Embryonic facial prominence (tissue), 1 donor: ENCODE results near the gene NR2F1-AS1.
"Not testable (repeated sequence)": the region's sequence is repeated elsewhere in the genome, so short reads cannot be mapped to it uniquely, and the experiment has no call there.

Experiments used
- DNase-seq: peaks from one replicate; pipeline ENCODE4 v3.0.0-alpha.2; 2016; ENCODE audit errors: extremely low spot score

The NR2F1-AS1 gene

DNA sequence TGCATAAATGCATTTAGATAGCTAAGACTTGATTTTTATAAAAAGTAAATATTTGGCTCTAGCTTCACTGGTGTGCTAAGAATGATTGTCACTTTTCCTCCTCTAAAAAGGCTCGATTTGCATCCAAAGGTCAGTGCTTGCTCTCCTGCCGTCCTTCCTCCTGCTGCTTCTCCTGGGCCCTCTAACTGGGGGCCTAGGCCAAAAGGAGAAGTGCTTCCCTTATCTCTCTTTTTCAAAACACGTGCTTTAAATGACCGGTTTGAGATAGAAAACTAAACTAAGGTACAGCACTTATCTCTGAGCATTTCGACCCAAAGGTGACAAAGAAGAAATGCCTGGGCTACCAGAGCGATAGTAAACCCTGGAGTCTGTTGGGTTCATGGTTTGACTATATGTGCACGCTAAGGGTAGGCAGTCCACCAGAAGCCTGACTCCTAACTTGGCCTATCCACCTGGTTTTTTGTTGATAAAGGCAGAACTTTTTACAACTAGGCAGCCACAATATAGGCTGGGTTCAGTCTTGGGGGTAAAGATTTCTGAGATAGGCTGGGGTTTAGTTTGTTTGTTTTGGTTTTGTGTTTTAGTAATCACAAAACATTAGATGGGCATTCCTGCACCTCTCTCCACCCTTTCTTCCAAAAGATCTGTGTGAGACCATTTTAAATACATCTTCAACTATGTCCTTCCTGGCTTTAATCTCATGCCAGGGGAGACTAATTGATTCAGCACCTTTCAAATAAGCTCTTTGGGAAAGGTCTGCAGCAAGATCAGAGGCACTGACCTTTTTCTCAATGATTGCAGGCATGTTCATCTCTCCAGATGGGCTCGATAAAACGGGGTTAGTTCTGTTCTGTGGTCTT is 3.8 kb downstream of the NR2F1-AS1 start:
- DNase-seq: no peak

DNA sequence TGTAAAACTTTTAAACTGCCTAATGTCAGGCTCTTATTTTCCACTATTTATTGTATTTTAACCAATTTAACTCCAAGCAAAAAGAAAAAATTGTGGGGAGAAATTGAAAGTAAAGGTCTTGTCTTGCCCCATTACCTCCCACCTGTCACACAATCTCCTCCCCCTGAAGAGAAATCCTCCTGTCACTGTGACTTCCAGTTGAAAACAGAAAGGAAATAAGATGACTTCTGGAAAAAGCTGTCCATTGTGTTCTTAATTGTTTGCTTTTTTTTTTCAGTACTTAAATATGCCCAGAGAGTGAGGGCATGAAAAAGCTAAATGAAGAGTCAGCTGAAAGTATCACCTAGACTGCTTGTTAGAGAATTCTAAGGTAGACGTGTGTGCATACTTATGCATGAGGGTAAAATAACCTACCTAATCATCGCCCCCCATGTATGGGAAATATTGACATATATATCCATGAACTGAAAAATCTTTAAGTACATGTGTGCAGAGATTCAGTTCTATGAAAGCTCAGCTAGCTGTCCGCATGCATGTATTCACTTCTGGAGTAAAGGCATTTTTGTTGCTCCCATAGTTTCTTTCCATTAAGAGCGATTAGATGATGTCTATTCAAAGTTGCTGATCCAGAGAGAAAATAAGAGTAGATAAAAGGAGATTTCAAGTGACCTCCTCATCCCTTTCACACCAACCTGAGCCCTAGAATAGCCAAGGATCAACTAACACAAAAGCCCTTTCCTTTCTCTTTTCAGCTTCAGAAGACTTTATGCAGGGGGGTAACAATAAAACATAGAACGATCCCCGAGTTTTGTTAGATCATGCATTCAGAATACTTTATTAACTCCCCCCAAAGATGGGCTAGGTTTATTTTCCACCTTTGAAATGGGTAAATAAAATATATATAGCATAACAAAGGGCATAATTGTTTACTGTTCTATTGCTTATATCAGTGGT is 5.3 kb downstream of the NR2F1-AS1 start:
- DNase-seq: no peak

DNA sequence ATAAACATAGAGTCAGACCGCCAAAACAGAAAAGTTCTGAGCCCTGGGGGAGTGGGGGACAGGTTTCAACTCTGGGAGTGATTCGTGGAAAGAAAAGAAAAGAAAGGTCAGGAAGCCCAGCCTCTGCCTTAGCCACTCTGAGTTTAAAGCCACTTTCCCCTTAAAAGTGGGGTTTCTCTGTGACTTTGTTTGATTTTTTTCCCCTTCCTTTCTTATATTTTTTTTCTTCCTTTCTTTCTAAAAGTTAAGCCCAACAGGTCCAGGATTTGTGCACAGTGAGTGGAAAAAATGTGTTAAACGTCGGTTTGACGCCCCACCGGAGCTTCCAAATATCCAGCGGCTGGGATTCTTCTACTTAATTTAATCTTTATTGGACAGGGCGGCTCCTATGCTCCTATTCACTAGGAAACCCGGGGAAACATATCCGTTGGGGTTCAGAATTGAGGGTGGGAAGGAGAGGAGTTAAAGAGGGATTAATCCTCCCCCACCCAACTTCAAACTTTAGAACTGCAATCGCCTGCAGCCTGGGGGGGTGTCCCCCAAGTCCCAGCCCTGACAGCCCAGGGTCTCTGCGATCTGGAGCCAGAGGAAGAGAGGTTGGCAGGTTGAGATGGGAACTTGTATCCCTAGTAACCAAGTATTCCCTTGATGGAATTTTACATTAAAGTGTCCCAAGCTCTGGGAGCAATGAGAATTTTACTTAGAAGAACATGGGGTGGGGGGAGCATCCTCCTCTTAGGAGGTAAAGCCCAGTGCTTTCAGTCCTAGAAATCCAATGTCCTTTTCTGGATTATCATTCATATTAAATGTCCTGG is 6.3 kb downstream of the NR2F1-AS1 start:
- DNase-seq: no peak

DNA sequence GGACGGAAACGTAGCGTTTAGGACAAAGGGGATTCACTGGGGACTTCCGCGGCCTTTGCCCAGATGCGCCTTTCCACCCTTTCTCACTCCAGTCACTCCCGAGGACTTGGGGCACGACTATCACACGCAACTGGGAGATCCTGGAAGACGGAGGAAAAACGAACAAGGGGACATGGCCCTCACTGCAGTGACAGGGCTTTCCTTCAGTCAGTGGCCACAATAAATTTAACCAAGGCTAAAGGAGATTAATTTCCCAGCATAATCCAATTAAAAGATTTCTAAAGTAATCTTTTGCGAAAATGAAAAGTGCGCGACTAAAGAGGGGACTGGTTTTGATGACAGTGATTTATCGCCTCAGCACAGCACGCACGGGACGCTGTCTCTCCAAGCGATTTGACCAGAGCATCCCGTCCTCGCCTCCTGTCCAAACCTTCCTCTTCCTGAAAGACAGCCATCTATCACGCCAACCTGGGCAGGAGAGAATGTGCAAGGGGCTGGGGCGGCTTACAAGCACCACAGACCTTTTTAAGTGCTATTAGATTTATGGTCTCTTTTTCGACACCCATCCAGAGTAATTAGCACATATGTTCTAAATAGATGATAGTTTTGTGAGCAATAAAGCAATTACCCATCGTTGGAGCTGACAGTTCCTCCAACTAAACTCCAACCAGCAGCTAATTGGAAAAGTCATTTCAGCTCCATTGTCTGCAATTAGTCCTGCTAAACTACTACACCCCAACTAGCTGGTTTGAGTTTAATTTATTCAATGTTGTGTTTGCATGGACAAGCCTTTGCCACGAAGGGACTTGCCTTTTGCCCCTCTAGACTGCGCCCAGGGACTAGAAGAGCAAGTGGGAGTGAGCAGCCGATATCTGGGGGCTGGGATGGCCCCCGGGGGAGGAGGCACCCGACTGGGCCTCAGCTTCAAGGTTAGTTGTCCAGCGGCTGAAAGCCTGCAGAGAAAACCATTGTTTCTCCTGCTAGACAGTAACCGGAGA is 7.4 kb downstream of the NR2F1-AS1 start:
- no peak for DNase-seq

DNA sequence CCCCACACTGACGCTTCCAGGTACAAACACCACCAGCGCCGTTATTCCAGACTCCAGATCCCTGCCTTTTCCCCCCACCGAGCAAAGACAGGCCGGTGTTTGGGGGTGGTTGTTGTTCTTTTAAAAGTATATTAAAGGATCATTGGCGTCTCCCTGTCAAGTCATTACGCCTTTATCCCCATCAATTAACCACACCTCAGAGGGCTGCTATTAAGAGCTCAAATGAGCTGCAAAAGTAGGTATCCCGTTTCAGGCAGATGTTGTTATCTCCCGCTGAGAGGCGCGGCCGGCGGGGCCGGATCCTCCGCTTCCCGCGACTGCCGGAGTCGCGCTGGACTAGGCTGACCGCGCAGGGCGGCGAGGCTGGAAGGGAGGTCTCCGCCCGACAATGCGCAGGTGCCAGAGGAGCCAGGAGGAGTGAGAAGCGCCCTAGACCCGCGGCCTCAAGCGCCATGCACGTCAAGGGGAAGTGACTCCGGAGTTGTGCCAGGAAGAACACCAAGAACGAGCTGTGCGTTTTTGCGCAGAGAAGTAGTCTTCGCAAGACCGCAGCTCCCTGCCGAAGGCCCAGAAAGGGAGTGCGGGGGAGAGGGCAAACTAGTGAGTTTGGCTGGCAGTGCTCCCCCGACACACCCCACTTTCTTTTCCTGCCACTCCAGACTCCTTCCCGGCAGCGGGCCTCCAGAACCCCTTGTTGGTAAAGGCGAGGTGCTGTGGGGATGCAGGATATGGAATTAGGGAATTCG is 8.2 kb downstream of the NR2F1-AS1 start:
- no peak for DNase-seq

DNA sequence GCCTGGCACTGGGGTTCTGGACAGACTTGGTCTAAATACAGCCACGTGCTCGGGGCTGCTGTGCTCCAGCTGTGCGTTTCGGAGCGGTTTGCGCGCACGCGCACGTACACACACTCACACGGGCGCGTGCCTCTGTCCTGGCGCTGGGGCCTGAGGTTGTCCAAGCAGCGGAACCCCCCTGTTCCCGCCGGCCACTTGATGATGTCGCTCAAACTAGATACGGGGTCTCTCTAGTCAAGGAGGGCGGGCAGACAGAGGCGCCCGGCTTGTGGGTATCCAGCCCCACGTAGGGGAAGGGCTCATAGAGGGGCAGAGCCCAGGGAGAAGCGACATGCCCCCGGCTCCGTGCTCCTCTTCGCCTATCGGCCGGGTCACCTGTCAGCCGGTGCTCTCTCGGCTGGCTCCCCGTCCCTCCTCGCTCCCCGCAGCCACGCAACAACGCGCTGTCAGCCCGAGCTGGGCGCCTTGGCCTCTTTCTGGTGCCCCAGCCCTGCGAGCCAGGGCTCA is 8.9 kb downstream of the NR2F1-AS1 start:
- no peak for DNase-seq

DNA sequence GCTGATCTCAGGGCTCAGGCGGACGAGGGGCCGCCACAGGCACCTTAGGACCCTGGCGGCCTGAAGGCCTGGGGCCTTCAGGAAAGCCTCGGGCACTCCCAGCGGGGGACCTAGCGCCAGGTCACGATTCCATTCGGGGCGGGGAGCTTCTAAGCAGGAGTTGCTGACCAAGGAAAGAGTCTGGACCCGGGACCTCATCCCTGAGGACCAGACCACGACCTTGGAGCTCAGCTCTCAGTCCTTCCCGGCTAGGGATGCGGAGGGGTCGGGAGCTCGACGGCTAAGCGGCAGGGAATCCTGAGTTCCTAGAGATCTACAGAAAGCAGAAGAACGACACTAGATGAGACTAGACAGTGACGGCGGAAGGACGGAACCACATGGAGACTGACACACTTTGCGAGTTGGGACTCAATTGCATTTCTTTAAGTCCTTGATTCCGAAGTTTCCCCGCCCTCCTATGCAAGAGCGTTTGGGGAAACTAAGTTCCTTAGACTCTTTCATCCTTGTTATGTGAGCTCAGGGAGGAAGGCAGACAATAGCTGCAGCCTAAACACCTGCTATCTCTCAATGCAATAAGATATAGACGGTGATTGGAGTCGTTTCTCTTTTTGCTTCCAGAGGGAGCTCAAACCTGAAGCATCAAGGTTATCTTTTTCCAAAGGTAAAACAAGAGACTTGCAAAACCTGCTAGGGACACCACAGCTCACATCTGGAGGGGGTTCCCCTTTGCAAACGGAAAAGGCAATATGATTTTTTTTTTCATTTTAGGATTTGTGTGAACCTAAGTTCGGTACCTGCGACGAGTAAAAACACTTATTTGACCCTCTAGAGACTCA is 9.7 kb downstream of the NR2F1-AS1 start:
- DNase-seq: no peak

DNA sequence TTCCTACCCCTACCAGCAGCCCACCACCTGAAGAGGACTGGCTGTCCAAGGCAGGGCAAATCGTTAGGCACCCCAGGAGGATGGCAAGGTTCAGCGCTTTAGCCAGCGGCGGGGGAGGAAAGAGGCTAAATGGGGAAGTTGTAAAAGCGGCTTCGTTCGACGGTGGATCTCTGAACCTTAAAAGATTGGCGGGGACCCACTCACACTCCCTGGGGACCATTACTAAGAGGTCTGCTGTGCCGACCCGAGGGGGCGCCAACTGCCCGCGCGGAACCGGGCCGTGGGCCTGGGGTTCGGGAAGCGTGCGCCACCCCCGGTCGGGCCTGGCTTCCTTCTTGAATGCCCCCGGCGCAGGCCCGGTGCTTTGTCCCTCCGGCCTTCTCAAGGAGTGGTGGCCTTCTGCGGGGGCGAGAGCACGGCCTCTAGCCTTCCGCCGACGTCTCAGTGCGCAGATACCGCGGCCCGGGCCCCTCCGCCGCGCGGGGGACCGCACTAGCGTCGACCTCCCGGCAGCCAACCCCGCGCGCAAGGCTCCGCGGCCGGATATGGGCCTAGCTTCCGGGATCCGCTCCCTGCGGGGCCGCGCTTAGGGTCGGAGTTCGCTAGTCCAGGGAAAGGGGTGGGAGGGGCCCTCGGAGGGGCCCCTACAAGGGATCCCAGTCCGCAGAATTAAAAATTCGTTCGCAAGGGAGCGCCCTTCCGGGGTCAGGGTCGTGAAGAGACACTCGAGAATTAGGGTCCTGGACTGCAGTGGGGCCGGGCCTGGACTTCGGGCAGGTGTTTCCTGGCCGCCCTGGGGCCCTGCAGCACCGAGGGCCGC is 10.5 kb downstream of the NR2F1-AS1 start:
- DNase-seq: no peak

DNA sequence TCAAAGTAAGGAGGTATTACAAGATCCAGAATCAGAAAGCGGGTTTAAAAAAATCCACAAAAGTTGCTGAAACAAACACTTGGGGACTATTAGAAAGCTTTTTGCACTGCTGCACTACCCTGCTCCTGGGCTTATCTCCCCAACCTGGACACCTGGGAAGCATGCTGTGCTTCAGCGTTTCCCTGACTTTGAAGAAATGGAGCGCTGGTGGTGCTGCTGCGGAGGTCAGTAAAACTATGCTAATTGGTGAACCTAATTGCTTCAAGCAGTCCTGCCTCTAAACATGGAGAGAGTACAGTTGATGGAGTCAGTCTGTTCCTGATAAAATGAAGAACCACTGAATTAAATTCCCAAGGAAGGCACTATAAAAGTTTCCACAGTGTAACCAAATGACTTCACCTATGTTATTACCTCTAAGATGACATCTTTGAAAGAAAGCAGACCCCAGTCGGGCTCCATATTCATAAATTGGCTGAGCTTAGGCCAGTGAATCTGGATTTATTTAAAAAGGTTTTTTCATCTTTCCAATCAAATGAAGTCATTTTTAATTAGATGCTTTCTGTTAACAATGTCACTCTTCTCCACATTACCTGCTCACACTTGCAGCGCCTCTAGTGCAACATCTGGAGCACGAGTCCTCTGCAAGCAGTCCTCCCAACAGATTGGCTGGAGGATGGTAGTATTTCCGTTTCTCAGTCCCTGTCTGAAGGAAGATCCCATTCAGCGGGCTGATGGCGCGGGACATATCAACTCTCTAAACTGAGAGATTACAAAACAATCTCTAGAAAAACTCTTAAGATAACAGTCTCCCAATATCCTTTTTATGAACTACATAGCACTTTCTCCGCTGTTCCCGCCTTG is 11.5 kb downstream of the NR2F1-AS1 start:
- no peak for DNase-seq

DNA sequence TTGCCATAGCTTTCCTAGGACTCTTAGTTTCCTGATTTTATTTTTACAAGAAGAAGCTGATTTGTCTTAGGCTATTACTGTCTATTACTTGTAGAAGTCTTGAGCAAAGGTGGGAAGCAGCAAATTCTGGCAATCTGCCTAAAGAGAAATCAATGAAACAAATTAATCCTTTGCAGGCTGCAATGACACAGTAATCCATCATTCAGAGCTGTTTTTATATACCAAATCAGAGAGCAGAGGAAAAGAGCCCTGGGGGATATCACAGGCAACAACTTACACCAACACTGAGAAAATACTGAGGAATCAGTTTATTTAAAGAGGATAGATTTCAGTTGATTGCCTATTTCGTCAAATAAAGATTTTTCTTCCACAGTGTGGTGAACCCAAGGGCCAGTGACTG is 13.6 kb downstream of the NR2F1-AS1 start:
- DNase-seq: no peak

DNA sequence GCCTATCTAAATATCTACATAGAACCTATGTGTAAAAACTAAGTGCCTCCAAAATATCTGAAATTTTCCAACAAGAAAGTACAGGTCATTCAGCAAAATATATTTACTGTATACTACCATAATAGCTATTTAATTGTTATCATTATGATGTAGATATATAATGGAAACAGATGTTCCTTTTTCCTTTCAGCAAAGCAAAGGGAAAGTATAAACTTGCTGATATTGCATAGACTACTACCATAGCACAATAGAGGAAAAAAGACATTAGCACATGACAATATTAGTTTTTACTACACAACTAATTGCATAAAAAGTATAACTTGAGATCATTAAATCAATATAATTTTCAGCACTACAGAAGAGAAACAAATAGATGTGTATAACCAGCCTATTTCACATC is 14.9 kb downstream of the NR2F1-AS1 start:
- no peak for DNase-seq

DNA sequence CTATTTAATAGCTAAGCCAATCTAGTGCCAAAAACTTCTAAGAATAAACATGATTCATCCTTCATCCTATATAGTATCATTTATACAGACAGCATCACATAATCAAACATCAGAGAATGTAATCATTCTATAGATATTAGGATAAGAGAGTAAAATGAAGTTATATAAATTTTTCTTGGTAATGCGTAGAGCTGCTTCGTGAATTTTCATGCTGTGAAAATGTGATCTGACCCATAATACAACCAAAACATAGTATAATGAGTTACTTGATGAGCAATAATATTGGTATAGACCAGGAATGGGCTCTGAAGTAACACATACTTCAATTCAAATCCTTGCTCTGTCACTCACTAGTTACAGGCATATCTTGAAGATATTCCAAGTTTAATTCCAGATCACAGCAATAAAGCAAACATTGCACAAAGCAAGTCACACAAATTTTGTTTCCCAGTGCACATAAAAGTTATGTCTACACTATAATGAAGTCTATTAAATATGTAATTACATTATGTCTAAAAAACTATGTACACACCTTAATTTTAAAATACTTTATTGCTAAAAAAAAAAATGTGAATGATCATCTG is 23.9 kb downstream of the NR2F1-AS1 start:
- no peak for DNase-seq

DNA sequence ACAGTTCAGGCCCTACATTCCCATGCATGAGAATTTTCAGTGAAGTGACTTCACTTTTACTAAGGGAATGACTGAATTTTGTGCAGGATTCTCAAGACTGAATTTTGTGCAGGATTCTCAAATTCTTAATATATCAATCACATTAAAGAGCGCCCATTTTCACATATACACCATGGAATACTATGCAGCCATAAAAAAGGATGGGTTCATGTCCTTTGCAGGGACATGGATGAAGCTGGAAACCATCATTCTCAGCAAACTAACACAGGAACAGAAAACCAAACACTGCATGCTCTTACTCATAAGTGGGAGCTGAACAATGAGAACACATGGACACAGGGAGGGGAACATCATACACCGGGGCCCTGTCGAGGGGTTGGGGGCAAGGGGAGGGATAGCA is 31.4 kb downstream of the NR2F1-AS1 start:
- not testable (repeated sequence) for DNase-seq

DNA sequence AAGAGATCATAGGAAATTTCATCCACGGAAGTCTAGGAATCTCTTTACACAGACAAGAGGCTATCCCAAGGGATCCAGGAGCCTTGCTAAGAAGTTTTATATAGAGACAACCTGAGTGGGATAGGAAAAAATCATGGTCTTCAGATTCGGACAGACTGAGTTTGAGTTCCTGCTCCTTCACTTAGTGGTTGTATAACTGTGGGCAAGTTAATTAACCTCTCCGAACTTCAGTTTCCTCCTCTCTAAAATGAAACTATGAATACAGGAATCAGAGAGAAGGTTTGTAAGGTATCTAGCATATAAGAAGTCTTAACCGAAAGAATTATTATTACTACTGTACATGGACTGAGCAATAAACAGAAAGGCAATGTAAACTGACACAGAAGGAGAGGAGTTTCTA is 35.1 kb downstream of the NR2F1-AS1 start:
- no peak for DNase-seq

DNA sequence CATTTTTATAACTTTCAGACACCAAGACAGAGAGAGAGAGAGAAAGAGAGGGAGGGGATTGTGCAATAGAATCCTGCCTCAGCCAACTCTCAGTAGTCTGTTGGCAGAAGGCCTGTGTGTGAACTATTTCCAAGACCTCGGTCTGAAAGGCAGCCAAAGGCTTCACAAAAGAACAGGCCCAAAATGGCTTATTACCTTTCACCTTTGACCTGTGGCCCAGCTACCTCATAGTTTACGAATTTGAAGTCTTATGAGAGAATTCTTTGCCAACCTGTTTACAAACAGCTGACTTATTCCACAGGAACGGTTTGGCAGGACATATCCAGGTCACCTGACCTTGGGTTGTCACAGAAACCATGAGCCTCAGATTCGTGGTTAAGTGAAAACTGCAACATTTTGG is 48.6 kb downstream of the NR2F1-AS1 start:
- no peak for DNase-seq

DNA sequence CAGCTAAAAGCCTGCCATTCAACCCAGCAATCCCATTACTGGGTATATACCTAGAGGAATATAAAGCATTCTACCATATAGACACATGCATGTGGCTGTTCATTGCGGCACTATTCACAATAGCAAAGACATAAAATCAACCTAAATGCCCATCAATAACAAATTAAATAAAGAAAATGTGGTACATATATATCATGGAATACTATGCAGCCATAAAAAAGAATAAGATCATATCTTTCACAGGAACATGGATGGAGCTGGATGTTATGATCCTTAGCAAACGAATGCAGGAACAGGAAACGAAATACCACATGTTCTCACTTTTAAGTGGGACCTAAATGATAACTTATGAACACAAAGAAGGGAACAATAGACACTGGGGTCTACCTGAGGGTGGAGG is 59.2 kb downstream of the NR2F1-AS1 start:
- not testable (repeated sequence) for DNase-seq

DNA sequence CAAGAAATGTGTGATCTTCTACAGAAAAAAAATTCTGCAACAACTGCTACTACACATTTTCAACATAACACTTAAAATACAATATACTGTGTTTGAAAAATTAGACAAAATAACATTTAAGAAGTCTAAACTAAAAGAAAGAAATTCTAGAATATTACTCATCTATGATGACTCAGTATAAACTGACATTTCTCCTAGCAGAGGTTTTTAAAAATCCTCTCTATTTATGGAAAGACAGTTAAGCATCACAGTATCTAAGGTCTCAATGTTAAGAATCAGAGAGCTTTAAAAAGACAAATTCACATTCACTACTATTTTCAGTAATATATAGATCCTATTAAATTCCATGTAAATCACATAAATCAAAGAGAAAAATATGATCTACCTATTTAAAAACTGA is 61.3 kb downstream of the NR2F1-AS1 start:
- no peak for DNase-seq
